Colon (tissue), 2 donors: Measurements from ENCODE around the gene LAMTOR1.

ENCODE experiments used
- FAIRE-seq: peaks from 2 replicates; lab custom pipeline; 2012; peaks lifted over from hg19 to GRCh38; lab: Jason Lieb, UNC
- donor health status: control.
- donor health status: control.

The LAMTOR1 gene

DNA sequence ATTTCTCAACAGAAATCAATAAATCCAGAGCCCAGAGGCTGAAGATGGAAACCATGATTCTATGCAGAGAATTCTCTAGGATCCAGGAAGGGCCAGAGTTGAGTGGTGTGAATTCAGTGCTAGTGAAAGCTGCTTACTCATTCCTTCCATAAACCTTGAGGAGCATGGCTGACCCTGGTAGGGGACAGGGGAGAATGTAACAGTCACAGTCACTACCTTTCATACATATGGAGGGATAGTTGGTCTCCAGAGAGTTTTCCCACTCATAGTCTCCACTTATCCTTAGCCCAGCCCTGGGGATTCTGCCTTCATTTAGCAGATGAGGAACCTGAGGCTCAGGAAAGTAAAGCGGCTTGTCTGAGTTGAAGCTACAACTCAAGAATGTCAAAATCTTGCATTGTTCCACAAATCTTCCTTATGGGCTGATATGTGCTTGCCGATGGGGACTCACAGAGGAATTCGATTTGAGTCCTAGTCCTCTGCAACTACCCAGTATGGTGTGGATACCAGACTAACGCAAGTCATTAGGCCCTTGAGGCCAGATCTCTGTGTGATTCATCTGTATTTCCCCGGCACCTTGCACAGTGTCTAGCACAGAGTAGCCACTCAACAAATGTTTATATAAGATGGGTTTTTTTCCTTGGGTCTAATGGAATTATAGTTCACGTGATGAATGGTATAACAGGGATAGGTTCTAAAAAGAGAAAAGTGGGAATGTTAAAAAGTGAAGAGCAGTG, 13.1 kb upstream of the LAMTOR1 start:
- FAIRE-seq: no peak

DNA sequence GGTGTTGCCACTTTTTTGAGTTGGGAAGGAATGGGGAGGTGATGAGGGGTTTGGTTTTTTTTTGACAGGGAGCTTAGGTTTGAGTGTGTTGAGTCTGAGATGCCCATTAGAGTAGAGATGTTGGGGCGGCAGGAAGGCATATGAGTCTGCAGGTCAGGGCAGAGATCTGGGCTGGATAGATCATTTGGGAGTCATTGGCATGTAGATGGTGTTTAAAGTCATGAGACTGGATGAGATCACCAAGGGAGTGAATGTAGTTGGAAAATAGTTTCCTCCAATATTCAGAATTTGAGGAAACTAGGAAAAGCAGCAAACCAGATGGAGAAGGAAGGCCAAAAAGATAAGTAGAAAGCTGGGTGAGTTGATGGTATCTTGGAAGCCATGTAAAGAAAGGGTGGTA, 11.5 kb upstream of the LAMTOR1 start:
- no peak for FAIRE-seq

DNA sequence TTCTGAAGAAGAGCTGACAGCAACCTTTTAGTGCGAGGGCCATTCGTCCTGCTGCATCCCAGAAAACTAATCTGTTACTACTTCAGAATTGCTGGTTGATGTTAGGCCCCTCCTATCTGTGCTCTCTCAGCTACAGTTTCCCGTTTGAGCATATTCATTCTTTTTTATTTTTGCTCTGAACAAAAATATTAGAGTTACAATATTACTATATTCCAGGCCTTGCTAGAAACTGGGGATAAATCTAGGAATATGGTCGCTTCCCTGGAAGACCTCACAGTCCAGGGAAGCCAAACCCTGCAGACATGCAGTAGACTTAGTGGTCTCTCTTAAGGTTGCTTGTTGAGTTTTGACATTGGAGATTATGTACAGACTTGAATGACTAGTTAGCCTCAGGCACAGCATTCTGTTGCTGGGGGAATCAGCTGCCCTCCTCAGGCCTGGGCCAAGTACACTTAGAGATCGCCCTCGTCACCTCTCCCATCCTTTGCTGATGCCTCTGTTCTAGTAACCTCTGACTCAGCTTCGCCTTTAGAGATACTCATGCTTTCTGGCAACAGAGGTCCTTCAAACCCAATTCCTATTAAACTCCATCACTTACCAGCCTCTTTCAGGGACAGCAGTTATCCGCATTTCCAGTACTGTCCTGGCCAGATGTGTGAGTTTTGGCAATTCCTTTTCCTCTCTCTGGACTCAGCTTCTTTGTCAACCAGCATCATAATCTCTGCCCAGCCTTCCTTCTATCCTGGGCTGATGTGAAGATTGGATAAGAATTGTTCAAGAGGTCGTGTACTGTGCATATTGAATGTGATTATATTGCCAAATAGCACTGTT, 10.1 kb upstream of the LAMTOR1 start:
- FAIRE-seq: no peak

DNA sequence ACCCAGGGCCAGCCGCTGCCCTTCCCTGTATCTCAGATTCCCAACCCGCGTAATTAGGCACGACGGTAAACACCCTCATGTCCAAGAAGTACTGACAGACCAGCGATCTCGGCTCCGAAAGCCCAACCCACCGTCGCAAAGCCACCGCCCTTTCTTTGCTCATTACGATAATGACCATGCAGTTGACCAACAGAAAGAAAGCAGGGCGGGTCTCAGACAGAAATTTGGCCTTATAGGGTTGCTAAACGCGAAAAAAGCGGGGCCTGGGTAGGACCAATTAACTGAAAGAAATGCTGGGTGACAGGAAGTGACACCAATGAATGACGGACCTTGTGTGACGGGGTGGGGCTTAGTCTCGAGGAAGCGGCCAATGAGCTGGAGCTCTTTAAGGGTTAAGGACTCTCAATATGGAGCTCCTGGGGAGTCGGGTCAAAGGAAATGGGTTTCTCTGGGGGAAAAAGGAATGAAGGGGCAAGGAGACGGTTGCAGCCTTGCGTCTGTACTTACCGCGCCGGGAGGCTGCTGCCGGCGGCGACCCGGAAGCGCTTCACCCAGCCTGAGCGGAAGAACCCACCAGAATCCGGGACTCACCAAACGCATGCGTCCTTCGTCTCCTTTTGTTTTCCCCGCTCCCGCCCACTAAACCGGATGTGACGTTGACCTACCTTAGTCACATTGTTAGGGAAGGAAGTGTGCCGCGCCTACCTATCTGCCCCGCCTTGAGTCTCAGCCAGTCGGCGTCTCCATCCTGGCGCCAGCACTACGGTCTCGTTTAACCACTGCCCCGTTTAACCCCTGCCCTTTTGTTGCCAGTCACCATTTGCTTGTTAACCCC, 9.3 kb upstream of the LAMTOR1 start, which contains the start of gene ANAPC15:
Gene ANAPC15 (minus strand): TSS at position 553 of the 835 bp plus-strand sequence. CDS start 1,419 bp downstream, outside the sequence.
- FAIRE-seq: peak; percentile 61

DNA sequence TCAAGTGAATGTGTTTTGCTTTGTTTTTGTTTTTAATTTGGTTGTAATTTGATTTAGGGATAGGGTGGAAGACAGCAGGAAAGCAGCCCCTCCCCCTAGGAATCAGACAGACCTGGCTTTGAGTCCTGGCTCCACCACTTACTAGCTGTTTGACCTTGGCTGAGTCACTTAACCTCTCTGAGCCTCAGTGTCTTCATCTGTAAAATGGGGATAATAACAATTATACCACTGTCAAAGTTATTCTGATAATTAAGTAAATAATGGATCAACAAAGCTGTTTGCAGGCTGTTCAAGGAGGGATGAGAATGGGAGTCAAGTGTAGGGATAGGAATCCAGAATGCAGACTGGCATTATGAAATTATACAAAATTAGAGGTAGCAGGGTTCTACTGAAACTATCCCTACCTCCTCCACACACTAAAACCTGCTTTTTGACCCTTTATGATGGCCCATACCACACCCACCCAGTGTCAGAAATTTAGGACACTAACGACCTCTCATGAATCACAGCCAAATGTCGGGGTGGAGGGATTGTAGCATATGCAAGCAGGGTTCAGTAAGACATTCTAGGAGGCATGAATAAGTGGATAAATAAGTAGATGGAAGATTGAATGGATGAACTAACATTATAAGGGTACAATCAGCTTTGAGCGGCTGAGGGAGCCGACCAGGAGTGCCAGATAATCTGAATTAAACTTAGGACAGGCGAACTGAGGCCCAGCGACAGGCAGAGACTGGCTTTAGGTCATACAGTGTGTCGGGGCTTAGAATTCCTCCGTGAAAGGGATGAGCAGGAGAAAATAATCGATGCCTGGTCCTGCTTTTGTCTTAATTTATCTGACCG, 8.4 kb upstream of the LAMTOR1 start:
- FAIRE-seq: no peak

DNA sequence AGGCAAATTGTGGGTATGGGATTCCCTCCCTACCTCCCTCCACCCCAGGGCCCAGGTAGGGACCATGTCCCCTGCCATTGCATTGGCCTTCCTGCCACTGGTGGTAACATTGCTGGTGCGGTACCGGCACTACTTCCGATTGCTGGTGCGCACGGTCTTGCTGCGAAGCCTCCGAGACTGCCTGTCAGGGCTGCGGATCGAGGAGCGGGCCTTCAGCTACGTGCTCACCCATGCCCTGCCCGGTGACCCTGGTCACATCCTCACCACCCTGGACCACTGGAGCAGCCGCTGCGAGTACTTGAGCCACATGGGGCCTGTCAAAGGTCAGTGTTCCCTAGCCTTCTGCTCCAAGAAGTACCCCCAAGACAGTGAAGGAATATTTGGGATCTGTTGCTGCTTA, 2.8 kb upstream of the LAMTOR1 start, which contains the start of gene TOMT:
Gene TOMT (plus strand): TSS at position 37 of the 400 bp plus-strand sequence. CDS start 28 bp downstream, at position 65.
- no peak for FAIRE-seq

DNA sequence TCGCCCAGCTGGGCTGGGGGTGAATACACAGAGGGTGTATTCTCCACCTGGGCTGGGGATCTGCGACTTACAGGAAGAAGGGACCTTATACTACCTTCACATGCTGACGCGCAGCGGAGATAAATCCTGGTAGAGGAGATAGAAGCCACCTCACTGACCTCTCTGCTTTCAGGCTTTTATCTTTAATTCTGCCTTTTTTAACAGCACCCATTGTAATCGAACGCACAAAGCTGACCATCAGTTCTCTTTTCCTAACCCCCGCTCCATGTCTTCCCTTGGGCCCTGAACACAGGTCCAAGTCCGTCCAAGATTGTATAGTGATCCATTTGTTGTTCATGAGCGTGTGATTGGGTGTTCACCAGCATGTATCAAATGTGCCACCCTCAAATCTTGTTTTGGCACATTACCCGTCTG, 664 bp upstream of the LAMTOR1 start:
- FAIRE-seq: no peak

DNA sequence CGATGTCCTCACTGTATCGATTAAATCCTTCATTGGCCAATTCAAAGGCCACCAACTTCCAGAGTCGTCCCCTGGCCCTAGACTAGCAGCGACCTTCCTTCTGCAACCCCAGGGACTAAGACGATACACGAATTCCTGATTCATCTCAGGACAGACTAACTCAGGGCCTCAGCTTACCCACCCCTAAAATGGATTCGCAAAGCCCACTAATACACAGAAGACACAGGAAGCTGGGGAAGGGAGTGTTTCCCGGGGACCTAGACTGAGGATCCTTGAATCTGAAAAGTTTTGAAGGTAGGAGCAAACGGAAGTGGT, 509 bp downstream of the LAMTOR1 start:
- no peak for FAIRE-seq

DNA sequence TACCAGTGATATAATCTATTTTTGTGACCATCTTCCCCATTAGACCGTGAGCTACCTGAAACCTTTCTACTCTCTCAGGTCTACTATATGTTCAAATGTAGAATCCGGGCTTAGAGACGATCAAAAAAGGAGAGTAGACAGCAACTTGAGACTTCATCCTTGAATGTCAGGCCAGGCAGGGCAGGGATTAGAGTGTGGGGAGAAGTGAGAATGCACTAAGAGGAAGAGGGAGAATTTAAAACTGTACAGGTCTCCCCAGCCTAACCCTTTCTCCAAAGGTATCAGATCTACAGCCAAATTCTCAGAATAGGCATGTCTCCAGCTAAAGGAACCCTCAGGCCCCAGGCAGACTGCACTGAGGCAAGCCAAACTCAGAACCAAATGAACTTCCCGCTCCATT, 935 bp downstream of the LAMTOR1 start:
- FAIRE-seq: no peak

DNA sequence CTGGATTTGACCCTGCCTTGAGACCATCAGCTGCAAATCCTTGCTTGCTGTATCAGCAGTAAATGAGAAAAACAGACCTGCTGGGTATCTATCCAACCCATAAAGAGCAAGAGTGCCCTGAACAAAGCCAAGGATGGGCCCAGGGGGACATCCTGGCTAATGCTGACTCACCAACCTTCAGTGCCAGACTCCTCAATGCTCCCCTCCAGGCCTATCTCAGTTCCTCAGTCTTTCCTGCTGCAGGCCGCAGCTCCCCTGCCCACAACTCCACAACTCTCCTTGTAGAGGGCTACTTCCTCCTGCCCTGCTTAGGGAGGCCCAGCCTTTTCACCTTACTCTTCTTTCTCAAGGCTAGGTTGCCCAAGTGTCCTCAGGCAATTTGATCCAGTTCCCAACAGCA, 2.6 kb downstream of the LAMTOR1 start:
- FAIRE-seq: no peak

DNA sequence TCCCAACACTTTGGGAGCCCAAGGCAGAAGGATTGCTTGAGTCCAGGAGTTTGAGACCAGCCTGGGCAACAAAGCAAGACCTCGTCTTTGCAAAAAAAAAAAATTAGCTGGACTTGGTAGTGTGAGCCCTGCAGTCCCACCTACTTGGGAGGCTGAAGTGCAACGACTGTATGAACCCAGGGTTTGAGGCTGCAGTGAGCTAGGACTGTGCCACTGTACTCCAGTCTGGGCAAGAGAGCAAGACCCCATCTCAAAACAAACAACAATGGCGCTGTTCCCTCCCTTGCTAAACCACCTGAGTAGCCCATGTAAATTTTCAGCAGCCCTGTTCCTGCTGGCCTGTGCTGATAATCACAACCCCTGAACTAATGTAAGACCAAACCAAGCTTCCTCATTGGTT, 3.1 kb downstream of the LAMTOR1 start:
- FAIRE-seq: no peak

DNA sequence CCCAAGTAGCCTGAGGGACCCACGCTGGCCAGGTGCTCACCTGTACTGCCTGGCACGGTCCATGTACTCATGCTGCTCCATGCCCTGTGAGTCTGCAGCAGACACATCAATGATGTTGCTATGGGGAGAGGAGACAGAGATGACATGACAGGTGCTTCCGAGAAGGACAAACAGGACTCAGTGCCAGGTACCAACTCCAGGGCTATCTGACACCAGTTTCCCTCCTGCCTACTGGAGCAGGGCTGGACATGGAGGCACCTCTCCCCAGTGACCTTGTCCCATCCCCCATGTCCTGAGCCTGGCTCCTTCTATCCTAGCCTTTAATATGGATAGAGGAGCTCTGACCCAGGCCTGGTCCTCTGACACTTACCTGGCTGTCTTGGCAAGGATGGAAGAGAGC, 4.4 kb downstream of the LAMTOR1 start:
- no peak for FAIRE-seq

DNA sequence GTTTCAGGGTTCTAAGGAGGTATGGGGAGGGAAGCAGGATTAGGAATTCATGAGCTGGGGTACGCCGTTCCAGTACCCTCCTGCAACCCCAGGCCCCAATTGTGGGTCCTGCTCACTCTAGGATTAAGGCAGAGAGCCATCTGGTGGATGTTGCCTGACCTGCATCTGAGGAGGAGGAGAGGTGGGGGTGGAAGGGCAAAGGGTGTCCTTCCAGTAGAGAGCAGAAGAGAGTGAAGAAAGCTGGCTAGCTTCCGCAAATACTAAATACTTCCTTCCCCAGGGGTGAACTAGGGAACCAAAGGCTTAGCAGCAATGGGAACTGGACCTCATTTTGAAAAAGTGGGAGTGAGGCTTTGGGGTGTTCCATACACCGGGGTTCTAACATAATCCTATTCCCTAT, 11.8 kb downstream of the LAMTOR1 start:
- FAIRE-seq: no peak

DNA sequence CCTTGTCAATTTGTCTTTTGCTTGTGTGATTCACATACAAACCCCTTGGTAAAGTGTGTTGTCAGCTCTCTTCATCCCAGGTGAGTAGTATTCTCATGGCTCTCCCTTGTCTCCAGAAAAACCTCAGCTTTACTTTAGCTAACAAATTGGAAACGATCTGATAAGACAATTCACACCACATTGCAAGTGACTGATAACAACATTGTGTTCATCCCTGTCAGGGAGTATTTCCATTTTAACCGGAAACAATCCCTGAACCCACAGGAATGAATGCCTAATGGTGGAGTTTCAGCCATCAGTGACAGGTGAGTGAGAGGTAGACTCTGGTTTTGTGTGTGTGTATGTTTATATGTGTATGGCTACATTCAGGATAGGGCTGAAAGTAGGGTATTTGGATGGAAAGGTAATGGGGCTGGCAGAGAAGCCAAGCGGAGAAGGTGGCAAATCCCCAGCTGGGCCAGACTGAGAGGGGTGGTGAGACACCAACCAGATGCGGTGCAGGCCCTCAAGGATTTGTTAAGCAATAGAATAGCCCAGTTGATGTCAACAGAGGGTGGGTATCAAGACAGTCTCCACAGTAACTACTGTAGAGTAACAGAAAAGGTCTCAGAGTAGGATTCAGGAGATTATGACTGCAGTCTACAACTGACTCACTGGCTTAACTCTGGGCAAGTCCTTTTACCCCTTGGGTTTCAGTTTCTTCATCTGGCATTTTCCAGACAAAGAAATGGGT, 14.9 kb downstream of the LAMTOR1 start:
- FAIRE-seq: no peak

DNA sequence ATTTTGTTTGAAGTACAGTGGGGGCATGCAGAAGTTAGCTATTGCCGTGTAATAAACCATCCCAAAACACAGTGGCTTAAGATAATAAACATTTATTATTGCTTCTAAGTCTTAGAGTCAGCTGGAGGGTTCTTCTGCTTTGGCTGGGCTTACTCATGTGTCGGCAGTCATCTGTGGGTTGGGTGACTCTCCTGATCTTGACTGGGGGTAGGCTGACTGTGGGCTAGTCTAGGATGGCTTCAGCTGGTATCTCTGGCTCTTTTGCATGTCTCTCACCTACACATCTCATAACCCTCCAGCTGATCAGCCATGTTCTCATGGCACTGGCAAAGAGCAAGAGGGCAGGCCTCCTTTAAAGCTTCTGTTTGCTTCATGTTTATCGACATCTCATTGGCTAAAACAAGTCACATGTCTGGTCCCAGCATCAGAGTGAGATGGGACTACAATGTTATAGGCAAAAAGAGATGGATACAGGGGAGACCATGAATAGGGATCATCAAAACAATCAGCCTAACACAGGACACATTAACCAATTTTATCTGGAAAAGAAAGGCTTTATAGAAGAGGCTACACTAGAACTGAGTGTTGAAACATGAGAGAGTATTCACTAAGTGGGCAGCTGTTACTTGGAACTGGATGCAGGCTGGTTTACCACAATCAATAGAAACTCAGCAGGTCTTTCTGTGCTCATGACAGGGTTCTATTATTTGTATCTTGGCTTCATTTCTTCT, 17.3 kb downstream of the LAMTOR1 start:
- FAIRE-seq: no peak

DNA sequence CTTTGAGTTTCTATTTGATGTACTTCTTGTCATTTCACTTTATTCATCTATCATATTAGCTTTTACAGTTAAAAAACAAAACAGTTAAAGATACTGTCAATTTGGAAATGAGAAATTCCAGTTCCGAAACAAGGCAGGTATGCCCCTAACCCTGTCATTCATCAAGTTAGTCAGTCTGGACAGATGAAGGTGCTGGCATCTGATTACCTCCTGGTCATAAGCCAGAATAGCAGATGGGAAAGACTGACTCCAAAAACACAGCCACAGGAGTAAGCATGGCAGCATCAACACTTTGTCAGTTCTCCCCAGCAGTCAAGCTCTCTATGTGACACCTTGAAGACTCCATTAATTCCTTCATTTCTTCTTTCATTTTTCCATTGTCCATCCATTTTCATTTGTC, 18.1 kb downstream of the LAMTOR1 start:
- FAIRE-seq: no peak

DNA sequence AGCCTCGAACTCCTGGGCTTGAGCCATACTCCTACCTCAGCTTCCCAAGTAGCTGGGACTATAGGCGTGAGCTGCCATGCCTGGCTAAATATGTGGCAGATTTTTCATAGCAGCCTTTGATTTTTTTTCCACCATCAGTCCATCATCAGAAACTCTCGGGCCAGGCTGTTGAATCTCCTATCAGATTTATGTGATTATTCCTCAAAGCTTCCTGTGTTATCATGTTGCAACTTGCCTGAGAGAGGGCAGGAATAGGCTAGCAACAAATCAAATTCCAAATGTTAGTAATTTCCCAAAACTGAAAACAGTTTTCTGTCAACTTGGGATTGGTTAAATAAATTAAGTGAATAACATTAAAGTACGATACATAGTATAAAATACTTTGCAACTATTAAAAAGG, 19.0 kb downstream of the LAMTOR1 start:
- no peak for FAIRE-seq

DNA sequence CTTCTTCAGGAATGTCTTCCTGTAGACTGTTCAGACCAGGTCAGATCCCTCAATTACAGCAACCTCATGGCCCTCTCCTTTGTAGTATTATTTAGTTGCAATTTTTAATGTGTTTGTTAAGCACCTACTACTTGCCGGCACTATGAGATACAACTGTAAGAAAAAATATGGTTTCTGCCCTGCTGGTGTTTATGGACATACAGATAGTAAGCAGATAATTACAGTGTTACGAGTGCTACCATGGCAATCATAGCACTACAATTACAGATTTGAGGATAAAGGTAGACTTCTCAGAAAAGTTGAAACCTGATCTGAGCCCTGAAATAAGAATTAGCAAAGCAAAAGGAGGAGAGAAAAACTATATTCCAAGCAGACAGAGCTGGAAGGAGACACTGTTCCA, 19.7 kb downstream of the LAMTOR1 start:
- no peak for FAIRE-seq

DNA sequence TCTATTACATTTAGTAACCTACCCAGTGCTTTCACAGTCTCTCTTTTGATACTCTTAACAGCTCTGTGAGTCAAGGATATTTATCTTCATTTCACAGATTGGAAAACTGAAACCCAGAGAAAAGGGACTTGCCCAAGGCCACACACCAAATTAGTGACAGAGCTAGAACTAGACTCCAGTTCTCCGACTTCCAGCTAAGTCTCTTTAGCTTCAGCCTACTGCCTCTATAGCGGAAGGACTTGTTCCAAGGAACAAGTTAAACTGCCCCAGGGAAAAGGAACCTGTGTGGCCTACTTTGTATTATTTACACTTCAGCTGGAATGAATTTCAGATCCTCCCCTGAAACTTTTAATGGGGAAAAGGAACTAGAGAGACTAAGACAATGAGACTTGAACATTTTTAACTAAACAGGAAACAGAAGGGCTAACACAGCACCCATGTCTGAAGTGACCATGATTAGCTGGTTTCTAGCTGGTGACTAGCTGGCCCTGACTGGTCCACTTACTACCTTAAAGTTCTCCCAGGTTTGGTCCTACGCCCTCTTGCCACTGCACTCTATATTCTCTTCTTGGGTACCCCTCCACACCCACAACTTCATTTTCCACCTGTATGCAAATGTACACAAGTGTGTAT, 21.2 kb downstream of the LAMTOR1 start:
- FAIRE-seq: no peak

DNA sequence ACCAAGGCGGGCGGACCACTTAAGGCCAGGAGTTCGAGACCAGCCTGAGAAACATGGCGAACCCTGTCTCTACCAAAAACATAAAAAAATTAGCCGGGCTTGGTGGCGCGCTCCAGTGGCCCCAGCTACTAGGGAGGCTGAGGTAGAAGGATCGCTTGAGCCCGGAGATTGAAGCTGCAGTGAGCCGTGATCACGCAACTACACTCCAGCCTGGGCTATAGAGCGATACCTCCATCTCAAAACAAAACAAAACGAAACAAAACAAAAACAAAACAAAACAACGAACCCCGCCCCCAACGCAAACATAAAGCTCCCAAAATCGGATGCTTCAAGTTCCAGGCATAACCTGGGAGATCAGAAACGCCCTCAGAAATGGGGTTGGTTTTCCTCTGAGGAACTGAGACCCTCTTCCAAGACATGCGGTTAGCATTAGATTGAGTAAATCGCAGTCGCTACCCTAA, 21.9 kb downstream of the LAMTOR1 start:
- FAIRE-seq: no peak
